PC-9 (cell line): ENCODE measurements around the gene CHN1. TPM values are rescaled to one million over a fixed set of nuclear protein-coding genes. Genes with fewer than 3 reads are reported as not detected.

ENCODE experiments used
- BruUV-seq: library from RNA; stranded (reverse); fragments of 400-500 nt; replicated peaks from 2 replicates; lab custom pipeline; 2021; lab: Mats Ljungman, UMichigan
- CTCF ChIA-PET: fragments of 300-600 bp; sonication (Branson Sonifier 250); formaldehyde crosslinking; loops from one replicate; lab custom pipeline; 2022; ENCODE audit warnings: antibody characterized with exemption; lab: Charles Lee
- POLR2A ChIA-PET: fragments of 300-600 bp; sonication (Branson Sonifier 250); formaldehyde crosslinking; loops from one replicate; lab custom pipeline; 2022; ENCODE audit warnings: antibody characterized with exemption; ENCODE audit not compliant: unreplicated experiment; lab: Charles Lee
- DNase-seq, 2 experiments: peaks; one replicate each; pipeline versions ENCODE4 v3.0.0 to v3.0.0-alpha.2; 2015 to 2022; ENCODE audit warnings: mixed read lengths in 1 of 2
- H2AFZ ChIP-seq: fragments of 200-600 bp; sonication (generic); 2 replicates; pipeline ENCODE4 v1.8.1; 2017; ENCODE audit warnings: antibody characterized with exemption
- H3F3A ChIP-seq: fragments of 200-600 bp; sonication (generic); 2 replicates; pipeline ENCODE4 v1.8.1; 2017; ENCODE audit warnings: antibody characterized with exemption, mild to moderate bottlenecking, low read depth; ENCODE audit not compliant: insufficient read depth
- H3K27ac ChIP-seq: fragments of 200-600 bp; sonication (generic); 2 replicates; pipeline ENCODE4 v1.6.1; 2016; ENCODE audit warnings: mixed run types
- H3K27me3 ChIP-seq: fragments of 200-600 bp; sonication (generic); 2 replicates; pipeline ENCODE4 v1.6.1; 2016; ENCODE audit warnings: low read depth, mixed run types; ENCODE audit not compliant: insufficient read depth
- H3K36me3 ChIP-seq: fragments of 200-600 bp; sonication (generic); 2 replicates; pipeline ENCODE4 v1.6.1; 2016; ENCODE audit warnings: low read depth, mixed run types
- H3K4me1 ChIP-seq: fragments of 200-600 bp; sonication (generic); replicated peaks from 2 replicates; pipeline ENCODE4 v1.6.1; 2016; ENCODE audit warnings: mixed run types; ENCODE audit not compliant: insufficient read depth
- H3K4me2 ChIP-seq: fragments of 200-600 bp; sonication (generic); 2 replicates; pipeline ENCODE4 v1.6.1; 2017; ENCODE audit warnings: mixed run types
- H3K4me3 ChIP-seq: fragments of 200-600 bp; sonication (generic); 2 replicates; pipeline ENCODE4 v1.6.1; 2016; ENCODE audit warnings: mixed run types
- H3K79me2 ChIP-seq: fragments of 200-600 bp; sonication (generic); 2 replicates; pipeline ENCODE4 v1.6.1; 2017; ENCODE audit warnings: low read depth, mixed run types
- H3K9me2 ChIP-seq: fragments of 200-600 bp; sonication (generic); 2 replicates; pipeline ENCODE4 v1.8.1; 2017; ENCODE audit warnings: mild to moderate bottlenecking; ENCODE audit not compliant: insufficient read depth
- H3K9me3 ChIP-seq: fragments of 200-600 bp; sonication (generic); 2 replicates; pipeline ENCODE4 v1.8.1; 2016; ENCODE audit warnings: low read depth; ENCODE audit not compliant: insufficient read depth
- H4K20me1 ChIP-seq: fragments of 200-600 bp; sonication (generic); 2 replicates; pipeline ENCODE4 v1.8.1; 2017; ENCODE audit not compliant: insufficient read depth
- CTCF ChIP-seq: fragments of 200-600 bp; sonication (generic); conservative IDR thresholded peaks from 2 replicates; pipeline ENCODE4 v1.6.1; 2017; ENCODE audit warnings: mixed run types, antibody characterized with exemption, mild to moderate bottlenecking, moderate library complexity
- EZH2 ChIP-seq: fragments of 200-600 bp; sonication (generic); IDR thresholded peaks from 2 replicates; pipeline ENCODE4 v1.8.0; 2017; ENCODE audit warnings: antibody characterized with exemption, low read depth
- intact Hi-C: fragments of 100-400 bp; cut with micrococcal nuclease; formaldehyde crosslinking; loops from one replicate; pipeline ENCODE4 v1.10.0; 2022; ENCODE audit not compliant: unreplicated experiment
- total RNA-seq: library from RNA; stranded (reverse); gene quantifications from 2 replicates; pipeline ENCODE4 v1.2.3, GENCODE V29; 2021

CHN1 gene
- total RNA-seq, 1 experiment from 2014 or later = 14.0 TPM

DNA sequence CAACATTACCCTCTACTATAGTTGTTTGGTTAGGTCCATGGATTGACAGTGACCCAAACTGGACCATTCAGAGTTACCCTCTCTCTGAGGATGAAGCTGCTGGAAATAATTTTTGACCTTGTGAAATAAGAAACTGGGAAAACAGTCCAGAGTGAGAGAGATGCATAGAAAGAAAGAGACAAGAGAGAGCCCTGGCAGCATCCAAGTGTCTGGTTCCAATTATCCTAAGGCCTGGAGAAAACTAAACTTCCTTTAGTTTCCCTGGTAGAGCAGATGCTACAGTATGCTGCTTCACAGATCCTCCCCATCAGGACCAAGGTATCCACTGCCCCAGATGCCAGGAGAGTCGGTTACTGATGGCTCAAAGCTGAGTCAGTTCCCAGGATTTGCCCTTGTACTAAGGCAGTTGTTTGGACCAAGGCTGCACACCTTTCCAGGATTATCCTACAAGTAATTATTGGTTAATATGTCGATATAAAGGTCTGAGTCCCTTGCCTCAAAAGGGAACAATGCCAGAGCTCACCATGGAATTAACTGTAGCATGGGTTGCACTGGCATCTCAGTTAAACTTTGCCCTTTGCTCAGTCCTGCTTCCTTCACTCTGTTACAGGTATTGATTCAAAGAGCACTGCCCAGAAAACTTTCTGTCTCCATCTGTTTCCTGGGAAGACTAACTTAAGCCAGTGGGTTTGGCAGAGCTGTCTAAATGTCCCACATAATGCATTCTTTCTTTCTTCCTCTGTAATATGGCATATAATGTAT lies 14.6 kb upstream of the CHN1 start:
- no peaks in the 10 kb centered on the region for H3K27me3 ChIP-seq
- no peaks in the 10 kb centered on the region for H4K20me1 ChIP-seq
- no peaks in the 10 kb centered on the region for H3K9me2 ChIP-seq
- no TSS peak for BruUV-seq
- H3K79me2 ChIP-seq = no peaks in the 10 kb centered on the region
- no peak overlapping the region for H3K27ac ChIP-seq
- H2AFZ ChIP-seq = no peak overlapping the region
- ChIA-PET POLR2A (no interaction called here), CTCF (interaction anchor here (0.9 kb wide), 1 partner anchor 271 kb away, joined by 4 read pairs; no protein-coding TSS in a partner anchor)
- no peaks in the 10 kb centered on the region for H3F3A ChIP-seq
- H3K4me1 ChIP-seq = no peaks in the 10 kb centered on the region
- no peaks in the 10 kb centered on the region for H3K36me3 ChIP-seq
- intact Hi-C loops = no loop called here
- H3K4me3 ChIP-seq = no peak overlapping the region
- TF ChIP-seq CTCF (no peak), EZH2 (no peak)
- no peak overlapping the region for H3K4me2 ChIP-seq
- DNase-seq = no peak
- H3K9me3 ChIP-seq = no peaks in the 10 kb centered on the region

DNA sequence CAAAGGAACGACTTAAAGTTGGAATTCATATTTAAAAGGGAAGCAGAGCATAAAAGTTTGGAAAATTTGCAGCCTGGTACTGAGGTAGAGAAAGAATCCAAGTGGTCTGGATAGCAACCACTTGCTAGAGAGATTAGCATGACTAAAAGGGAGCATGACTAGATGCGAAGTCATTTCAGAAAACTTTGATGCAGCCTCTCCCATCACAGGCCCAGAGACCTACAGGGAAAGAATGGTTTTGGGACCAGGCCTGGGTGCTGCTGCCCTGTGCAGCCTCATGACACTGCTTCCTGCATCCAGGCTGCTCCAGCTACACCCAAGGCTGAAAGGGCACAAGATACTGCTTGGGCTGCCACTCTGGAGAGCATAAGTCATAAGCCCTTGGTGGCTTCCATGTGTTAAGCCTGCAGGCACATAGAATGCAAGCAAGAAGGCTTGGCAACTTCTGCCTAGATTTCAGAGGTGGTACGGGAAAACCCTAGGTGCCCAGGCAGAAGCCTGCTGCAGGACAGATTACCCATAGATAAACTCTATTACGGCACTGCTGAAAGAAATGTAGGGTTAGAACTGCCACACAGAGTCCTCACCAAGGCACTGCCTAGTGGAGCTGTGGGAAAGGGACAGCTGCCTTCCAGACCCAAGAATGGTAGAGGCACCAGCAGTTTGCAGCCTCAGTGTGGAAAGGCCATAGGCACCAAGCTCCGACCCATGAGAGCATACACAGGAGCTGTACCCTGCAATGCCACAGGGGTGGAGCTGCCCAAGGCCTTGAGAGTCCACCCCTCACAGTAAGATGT lies 12.6 kb upstream of the CHN1 start:
- Histone ChIP-seq H3K4me1 (no peaks in the 10 kb centered on the region), H3K9me2 (no peaks in the 10 kb centered on the region), H3K27me3 (no peaks in the 10 kb centered on the region), H3F3A (no peaks in the 10 kb centered on the region), H3K4me2 (no peak overlapping the region), H3K9me3 (0 out of 2 replicates have a peak, but pooled peaks cover 5% of the 10 kb centered on the region), H3K4me3 (no peak overlapping the region), H3K27ac (no peak overlapping the region), H3K36me3 (no peaks in the 10 kb centered on the region), H2AFZ (no peak overlapping the region), H3K79me2 (no peaks in the 10 kb centered on the region), H4K20me1 (no peaks in the 10 kb centered on the region)
- intact Hi-C loops = no loop called here
- CTCF ChIA-PET = interaction anchor here (0.6 kb wide), 1 partner anchor 262 kb away, joined by 3 read pairs; no protein-coding TSS in a partner anchor
- POLR2A ChIA-PET = no interaction called here
- TF ChIP-seq EZH2 (no peak), CTCF (no peak)
- no peak for DNase-seq
- no TSS peak for BruUV-seq

DNA sequence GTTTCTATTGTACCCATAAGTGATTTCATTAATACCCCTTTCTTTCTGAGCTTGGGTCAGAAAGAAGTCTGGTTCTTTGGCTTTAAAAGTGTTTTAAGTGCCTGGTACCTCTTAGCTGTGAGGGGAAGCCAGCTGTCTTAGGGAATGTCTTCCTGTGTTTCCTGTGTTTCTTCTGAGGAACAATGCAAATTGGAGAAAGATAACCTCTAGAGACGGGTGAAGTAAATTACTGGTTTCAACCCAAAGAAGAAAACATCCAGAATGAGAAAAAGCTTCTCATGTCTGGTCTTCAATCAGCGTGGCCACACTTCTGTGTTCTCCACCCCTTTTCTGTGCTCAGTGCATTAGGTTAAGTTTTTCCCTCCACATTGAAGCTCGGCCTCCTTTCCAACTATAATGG lies 10.2 kb upstream of the CHN1 start:
- no peak overlapping the region for H3K4me3 ChIP-seq
- H4K20me1 ChIP-seq = no peaks in the 10 kb centered on the region
- no peaks in the 10 kb centered on the region for H3K36me3 ChIP-seq
- no peak overlapping the region for H2AFZ ChIP-seq
- H3K27me3 ChIP-seq = no peaks in the 10 kb centered on the region
- intact Hi-C loops = no loop called here
- no peaks in the 10 kb centered on the region for H3K9me2 ChIP-seq
- H3K9me3 ChIP-seq = 0 out of 2 replicates have a peak, but pooled peaks cover 5% of the 10 kb centered on the region
- H3K79me2 ChIP-seq = no peaks in the 10 kb centered on the region
- H3K27ac ChIP-seq = no peak overlapping the region
- ChIA-PET CTCF (no interaction called here), POLR2A (no interaction called here)
- H3K4me2 ChIP-seq = no peak overlapping the region
- no peak for TF ChIP-seq CTCF
- TF ChIP-seq EZH2 = no peak
- DNase-seq = no peak
- no peaks in the 10 kb centered on the region for H3F3A ChIP-seq
- no peaks in the 10 kb centered on the region for H3K4me1 ChIP-seq
- BruUV-seq = no TSS peak
